ENCODE results near the gene PLSCR1. TPM values are rescaled to one million over a fixed set of nuclear protein-coding genes. Genes with fewer than 3 reads are reported as not detected.

The PLSCR1 gene
- total RNA-seq, 2 donors from 2014 or later: 189 to 250 TPM

DNA sequence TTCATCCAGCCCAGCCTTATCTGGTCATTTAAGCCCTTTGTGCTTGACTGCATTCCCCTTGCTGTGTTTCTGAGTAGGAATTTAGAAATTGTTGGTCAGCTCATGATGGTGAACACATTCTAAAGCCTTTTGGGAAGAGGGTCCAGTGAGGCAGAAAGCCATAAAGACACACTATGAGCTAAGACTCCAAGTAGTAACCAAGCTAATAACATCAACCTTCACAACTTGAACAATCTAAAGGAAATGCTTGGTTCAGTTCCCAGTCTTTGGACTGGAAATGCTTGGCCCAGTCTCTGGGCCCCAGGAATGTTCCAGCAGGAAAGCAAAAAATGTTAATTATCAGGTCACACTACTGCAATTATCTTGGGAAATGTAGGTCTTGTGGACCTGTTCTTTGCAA is 7.7 kb downstream of the PLSCR1 start:
- no peak overlapping the region for H3K9ac ChIP-seq (ENCODE audit: extremely low read depth, low read length, poor library complexity, severe bottlenecking)
- H3K27me3 ChIP-seq (ENCODE audit: control insufficient read depth, insufficient read depth, low read length, poor library complexity, severe bottlenecking): no peaks in the 10 kb centered on the region
- no peak for DNase-seq
- peak overlapping the region; percentile 74 for H3K4me3 ChIP-seq (ENCODE audit: low read length)
- H3K27ac ChIP-seq (ENCODE audit: low read depth, low read length): no peak overlapping the region
- H3K9me3 ChIP-seq (ENCODE audit: control insufficient read depth, low read length): peaks cover 42% of the 10 kb centered on the region
- peaks cover 9% of the 10 kb centered on the region for H3K4me1 ChIP-seq (ENCODE audit: control insufficient read depth, insufficient read depth, low read length)
- TF ChIP-seq, protein P1, sequence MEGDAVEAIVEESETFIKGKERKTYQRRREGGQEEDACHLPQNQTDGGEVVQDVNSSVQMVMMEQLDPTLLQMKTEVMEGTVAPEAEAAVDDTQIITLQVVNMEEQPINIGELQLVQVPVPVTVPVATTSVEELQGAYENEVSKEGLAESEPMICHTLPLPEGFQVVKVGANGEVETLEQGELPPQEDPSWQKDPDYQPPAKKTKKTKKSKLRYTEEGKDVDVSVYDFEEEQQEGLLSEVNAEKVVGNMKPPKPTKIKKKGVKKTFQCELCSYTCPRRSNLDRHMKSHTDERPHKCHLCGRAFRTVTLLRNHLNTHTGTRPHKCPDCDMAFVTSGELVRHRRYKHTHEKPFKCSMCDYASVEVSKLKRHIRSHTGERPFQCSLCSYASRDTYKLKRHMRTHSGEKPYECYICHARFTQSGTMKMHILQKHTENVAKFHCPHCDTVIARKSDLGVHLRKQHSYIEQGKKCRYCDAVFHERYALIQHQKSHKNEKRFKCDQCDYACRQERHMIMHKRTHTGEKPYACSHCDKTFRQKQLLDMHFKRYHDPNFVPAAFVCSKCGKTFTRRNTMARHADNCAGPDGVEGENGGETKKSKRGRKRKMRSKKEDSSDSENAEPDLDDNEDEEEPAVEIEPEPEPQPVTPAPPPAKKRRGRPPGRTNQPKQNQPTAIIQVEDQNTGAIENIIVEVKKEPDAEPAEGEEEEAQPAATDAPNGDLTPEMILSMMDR (conservative IDR thresholded peaks at IDR 0.05): no peak
- H3K36me3 ChIP-seq (ENCODE audit: control insufficient read depth, insufficient read depth, low read length): peaks cover 96% of the 10 kb centered on the region
- Mint-ChIP-seq H3K4me1 (peaks cover 35% of the 10 kb centered on the region), H3K27me3 (ENCODE audit: insufficient read depth) (no peaks in the 10 kb centered on the region), H3K36me3 (ENCODE audit: low read depth) (peaks cover 76% of the 10 kb centered on the region), H3K4me3 (peak overlapping the region; percentile 8), H3K9me3 (peaks cover 20% of the 10 kb centered on the region), H3K27ac (peak overlapping the region; percentile 56)

DNA sequence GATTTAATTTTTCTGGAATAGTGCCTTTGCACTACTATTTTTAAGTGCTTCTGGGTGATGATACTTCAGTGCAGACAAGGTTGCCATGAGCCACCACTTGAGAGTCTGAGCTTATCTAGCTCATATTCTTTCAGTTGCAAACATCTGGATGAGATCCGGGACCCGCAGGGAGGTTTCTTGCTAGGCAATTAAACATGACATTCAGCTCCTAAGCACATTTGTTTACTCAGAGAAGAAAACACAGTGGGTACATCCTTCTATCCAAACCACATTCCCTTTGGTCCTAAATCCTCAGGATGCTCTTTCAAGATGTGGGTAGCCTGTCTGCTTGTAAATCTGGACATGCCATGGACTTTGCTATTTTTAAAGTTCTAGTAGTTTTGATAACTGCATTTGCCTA is 12.0 kb downstream of the PLSCR1 start:
- Histone ChIP-seq H3K4me1 (ENCODE audit: control insufficient read depth, insufficient read depth, low read length) (peaks cover 5% of the 10 kb centered on the region), H3K9me3 (ENCODE audit: control insufficient read depth, low read length) (peaks cover 10% of the 10 kb centered on the region), H3K4me3 (ENCODE audit: low read length) (no peak overlapping the region), H3K27ac (ENCODE audit: low read depth, low read length) (no peak overlapping the region), H3K27me3 (ENCODE audit: control insufficient read depth, insufficient read depth, low read length, poor library complexity, severe bottlenecking) (no peaks in the 10 kb centered on the region), H3K36me3 (ENCODE audit: control insufficient read depth, insufficient read depth, low read length) (peaks cover 97% of the 10 kb centered on the region), H3K9ac (ENCODE audit: extremely low read depth, low read length, poor library complexity, severe bottlenecking) (no peak overlapping the region)
- no peaks in the 10 kb centered on the region for H3K27me3 Mint-ChIP-seq (ENCODE audit: insufficient read depth)
- WGBS, 2 experiments (ENCODE audit: insufficient coverage in 1 of 2, insufficient read length in 1 of 2): 86 to 88% methylated on average over 2 of the region's 2 CpGs
- H3K4me3 Mint-ChIP-seq: no peak overlapping the region
- TF ChIP-seq, protein P1 (conservative IDR thresholded peaks at IDR 0.05): no peak
- peaks cover 33% of the 10 kb centered on the region for H3K4me1 Mint-ChIP-seq
- H3K36me3 Mint-ChIP-seq (ENCODE audit: low read depth): peaks cover 71% of the 10 kb centered on the region
- no peak for DNase-seq
- H3K9me3 Mint-ChIP-seq: no peaks in the 10 kb centered on the region
- H3K27ac Mint-ChIP-seq: no peak overlapping the region

DNA sequence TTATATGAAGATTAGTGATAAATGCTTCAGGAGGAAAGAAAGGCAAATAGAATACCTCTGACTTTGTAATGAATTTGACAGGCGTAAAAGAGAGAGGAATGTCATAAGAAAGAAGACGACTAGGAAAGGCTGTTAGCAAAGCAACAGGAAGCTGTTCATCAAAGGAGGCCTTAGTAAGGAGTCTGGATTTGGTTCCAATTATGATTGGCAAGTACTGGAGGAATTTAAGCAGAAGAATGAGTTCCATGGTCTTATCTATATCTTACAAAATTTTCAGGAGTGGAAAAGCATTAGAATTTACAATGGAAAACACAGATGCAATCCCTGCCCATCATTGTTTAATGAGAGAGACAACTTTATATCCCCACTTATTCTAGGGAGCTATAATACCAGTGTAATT is 13.8 kb downstream of the PLSCR1 start:
- no peaks in the 10 kb centered on the region for H3K27me3 Mint-ChIP-seq (ENCODE audit: insufficient read depth)

More for the DNA sequence above, 13.8 kb downstream of the PLSCR1 start:
- Histone ChIP-seq H3K4me1 (ENCODE audit: control insufficient read depth, insufficient read depth, low read length) (peaks cover 2% of the 10 kb centered on the region), H3K27ac (ENCODE audit: low read depth, low read length) (peak overlapping the region; percentile 11), H3K4me3 (ENCODE audit: low read length) (no peak overlapping the region), H3K36me3 (ENCODE audit: control insufficient read depth, insufficient read depth, low read length) (peaks cover 93% of the 10 kb centered on the region), H3K9me3 (ENCODE audit: control insufficient read depth, low read length) (peaks cover 5% of the 10 kb centered on the region), H3K27me3 (ENCODE audit: control insufficient read depth, insufficient read depth, low read length, poor library complexity, severe bottlenecking) (no peaks in the 10 kb centered on the region), H3K9ac (ENCODE audit: extremely low read depth, low read length, poor library complexity, severe bottlenecking) (no peak overlapping the region)
- H3K9me3 Mint-ChIP-seq: no peaks in the 10 kb centered on the region
- H3K4me1 Mint-ChIP-seq: peaks cover 20% of the 10 kb centered on the region
- TF ChIP-seq, protein P1 (conservative IDR thresholded peaks at IDR 0.05): no peak
- no peak overlapping the region for H3K27ac Mint-ChIP-seq
- no peak overlapping the region for H3K4me3 Mint-ChIP-seq
- 76 to 82% methylated on average over 2 of the region's 2 CpGs for WGBS, 2 experiments (ENCODE audit: insufficient coverage in 1 of 2, insufficient read length in 1 of 2)
- no peak for DNase-seq
- peaks cover 75% of the 10 kb centered on the region for H3K36me3 Mint-ChIP-seq (ENCODE audit: low read depth)

Data from endodermal cell (in vitro differentiated cells).